ENCODE results near the gene JTB. TPM values are rescaled to one million over a fixed set of nuclear protein-coding genes. Genes with fewer than 3 reads are reported as not detected.
A peak's percentile ranks its signal among the peaks of the same experiment; 100 is the strongest.

JTB gene
- total RNA-seq, 6 experiments from 2014 or later, result 99.3 to 128 (median 109) TPM

- Mint-ChIP-seq H3K9me3 (no peaks in the 10 kb centered on the region), H3K27ac (no peak overlapping the region; the same call in 1 of the 2 replicates), H3K4me1 (ENCODE audit: low read depth) (peaks cover 23% of the 10 kb centered on the region), H3K4me3 (no peak overlapping the region), H3K27me3 (ENCODE audit: insufficient read depth) (peaks cover 2% of the 10 kb centered on the region; the same call in 1 of the 2 replicates), H3K36me3 (ENCODE audit: low read depth) (peaks cover 12% of the 10 kb centered on the region; the same call in 1 of the 2 replicates)
- TF ChIP-seq CTCF (IDR thresholded peaks at IDR 0.05), result no peak
- DNase-seq, result no peak
These were observed 25.7 kb downstream of the JTB start for GRCh38 chr1:153951801-153952200.

- no peak for TF ChIP-seq CTCF (IDR thresholded peaks at IDR 0.05)
- Mint-ChIP-seq H3K4me1 (ENCODE audit: low read depth) (peaks cover 19% of the 10 kb centered on the region), H3K4me3 (no peak overlapping the region), H3K36me3 (ENCODE audit: low read depth) (peaks cover 12% of the 10 kb centered on the region; the same call in 1 of the 2 replicates), H3K27me3 (ENCODE audit: insufficient read depth) (peaks cover 2% of the 10 kb centered on the region; the same call in 1 of the 2 replicates), H3K9me3 (no peaks in the 10 kb centered on the region), H3K27ac (no peak overlapping the region)
- DNase-seq, result no peak
These were observed 26.3 kb downstream of the JTB start for GRCh38 chr1:153951183-153951582.

GRCh38 chr1:153946622-153947241, 30.7 kb downstream of the JTB start, which contains the start of gene DENND4B:
Gene DENND4B (minus strand): TSS chr1:153946718. CDS start chr1:153944374, 2,344 bp downstream.
- DNase-seq, result peak; percentile 54
- peak within 1 kb of the TSS; percentile 81 for H3K27ac Mint-ChIP-seq
- peak; percentile 97 for TF ChIP-seq CTCF (IDR thresholded peaks at IDR 0.05)

GRCh38 chr1:153945795-153946621, 31.5 kb downstream of the JTB start:
- peak overlapping the region; percentile 90 for H3K4me3 Mint-ChIP-seq
- TF ChIP-seq CTCF (IDR thresholded peaks at IDR 0.05), result no peak
- H3K36me3 Mint-ChIP-seq (ENCODE audit: low read depth), result peaks cover 11% of the 10 kb centered on the region; the same call in 1 of the 2 replicates
- no peaks in the 10 kb centered on the region for H3K9me3 Mint-ChIP-seq
- peaks cover 21% of the 10 kb centered on the region for H3K4me1 Mint-ChIP-seq (ENCODE audit: low read depth)
- H3K27me3 Mint-ChIP-seq (ENCODE audit: insufficient read depth), result peaks cover 2% of the 10 kb centered on the region
- peak; percentile 43 for DNase-seq
- H3K27ac Mint-ChIP-seq, result peak overlapping the region; percentile 81

More at GRCh38 chr1:153946622-153947241, 30.7 kb downstream of the JTB start, which contains the start of gene DENND4B:
- H3K9me3 Mint-ChIP-seq, result no peaks in the 10 kb centered on the region
- peaks cover 21% of the 10 kb centered on the region for H3K4me1 Mint-ChIP-seq (ENCODE audit: low read depth)
- H3K27me3 Mint-ChIP-seq (ENCODE audit: insufficient read depth), result peaks cover 2% of the 10 kb centered on the region
- H3K36me3 Mint-ChIP-seq (ENCODE audit: low read depth), result peaks cover 12% of the 10 kb centered on the region; the same call in 1 of the 2 replicates
- H3K4me3 Mint-ChIP-seq, result peak within 1 kb of the TSS; percentile 90

GRCh38 chr1:153945131-153945794, 32.2 kb downstream of the JTB start:
- TF ChIP-seq CTCF (IDR thresholded peaks at IDR 0.05), result no peak
- Mint-ChIP-seq H3K27ac (peak overlapping the region; percentile 81), H3K4me1 (ENCODE audit: low read depth) (peaks cover 21% of the 10 kb centered on the region), H3K9me3 (no peaks in the 10 kb centered on the region), H3K36me3 (ENCODE audit: low read depth) (peaks cover 8% of the 10 kb centered on the region), H3K27me3 (ENCODE audit: insufficient read depth) (peaks cover 4% of the 10 kb centered on the region), H3K4me3 (peak overlapping the region; percentile 90)
- peak; percentile 58 for DNase-seq

Data from HFFc6 (cell line).